Measurements from ENCODE around the gene PDE9A.
A peak's percentile ranks its signal among the peaks of the same experiment; 100 is the strongest.

The PDE9A gene

GRCh38 chr21:42619841-42620240 is 33.6 kb upstream of the PDE9A start:
- Mint-ChIP-seq H3K4me3 (no peak overlapping the region), H3K4me1 (peaks cover 59% of the 10 kb centered on the region), H3K27me3 (ENCODE audit: low read depth, poor library complexity) (peaks cover 16% of the 10 kb centered on the region), H3K27ac (no peak overlapping the region), H3K9me3 (peaks cover 4% of the 10 kb centered on the region), H3K36me3 (ENCODE audit: low read depth) (no peaks in the 10 kb centered on the region)
- TF ChIP-seq CTCF (IDR thresholded peaks at IDR 0.05), result no peak
- DNase-seq, result no peak

GRCh38 chr21:42621166-42621818 is 32.1 kb upstream of the PDE9A start:
- peaks cover 68% of the 10 kb centered on the region for H3K4me1 Mint-ChIP-seq
- peaks cover 4% of the 10 kb centered on the region for H3K9me3 Mint-ChIP-seq
- peak overlapping the region; percentile 88 for H3K27ac Mint-ChIP-seq
- DNase-seq, result no peak
- TF ChIP-seq CTCF (IDR thresholded peaks at IDR 0.05), result no peak
- no peaks in the 10 kb centered on the region for H3K36me3 Mint-ChIP-seq (ENCODE audit: low read depth)
- H3K27me3 Mint-ChIP-seq (ENCODE audit: low read depth, poor library complexity), result peaks cover 16% of the 10 kb centered on the region
- no peak overlapping the region for H3K4me3 Mint-ChIP-seq

GRCh38 chr21:42621819-42622177 is 31.6 kb upstream of the PDE9A start:
- Mint-ChIP-seq H3K4me1 (peaks cover 68% of the 10 kb centered on the region), H3K9me3 (peaks cover 4% of the 10 kb centered on the region), H3K36me3 (ENCODE audit: low read depth) (no peaks in the 10 kb centered on the region), H3K27me3 (ENCODE audit: low read depth, poor library complexity) (peaks cover 16% of the 10 kb centered on the region), H3K4me3 (peak overlapping the region; percentile 39), H3K27ac (peak overlapping the region; percentile 88)
- DNase-seq, result peak; percentile 32
- no peak for TF ChIP-seq CTCF (IDR thresholded peaks at IDR 0.05)

DNA sequence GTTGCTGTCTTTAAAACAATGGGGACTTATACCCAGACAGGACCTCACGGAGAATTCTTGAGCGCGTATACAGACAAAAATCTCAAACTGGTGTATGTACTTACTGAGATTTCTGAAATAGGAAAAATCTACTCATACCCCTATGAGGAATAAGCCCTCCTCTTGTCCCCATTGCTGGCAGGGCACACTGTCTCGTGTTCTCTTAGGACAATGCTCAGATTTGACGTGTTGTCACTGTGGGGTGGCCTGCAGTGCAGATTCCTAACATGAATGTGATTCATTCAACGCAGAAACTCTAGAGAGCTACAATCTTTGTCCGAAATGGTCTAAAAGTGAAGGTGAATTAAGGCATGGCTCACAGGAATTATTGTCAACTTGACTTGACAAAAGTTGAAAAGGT is 31.1 kb upstream of the PDE9A start:
- Mint-ChIP-seq H3K36me3 (ENCODE audit: low read depth) (no peaks in the 10 kb centered on the region), H3K27ac (peak overlapping the region; percentile 88), H3K4me3 (peak overlapping the region; percentile 39), H3K27me3 (ENCODE audit: low read depth, poor library complexity) (peaks cover 16% of the 10 kb centered on the region), H3K9me3 (peaks cover 4% of the 10 kb centered on the region), H3K4me1 (peaks cover 68% of the 10 kb centered on the region)
- no peak for TF ChIP-seq CTCF (IDR thresholded peaks at IDR 0.05)
- no peak for DNase-seq

DNA sequence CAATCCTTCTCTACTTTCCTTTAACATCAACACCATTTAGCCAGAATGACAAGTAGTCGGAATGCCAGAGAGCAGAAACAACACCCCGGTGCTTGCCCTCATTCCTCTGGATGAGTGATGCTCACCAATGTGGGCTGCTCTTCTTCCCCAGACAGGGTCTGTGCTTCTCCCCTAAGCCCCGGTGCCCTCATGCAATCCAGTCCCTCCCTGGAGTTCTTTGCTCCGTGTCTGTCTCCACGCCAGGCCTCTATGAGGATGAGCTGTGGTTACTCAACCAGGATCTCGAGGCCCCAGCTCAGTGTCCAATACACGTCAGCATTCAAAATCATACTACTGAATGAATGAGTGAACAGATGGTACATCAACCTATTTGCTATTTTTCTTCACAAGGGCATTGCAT is 29.7 kb upstream of the PDE9A start:
- peaks cover 4% of the 10 kb centered on the region for H3K9me3 Mint-ChIP-seq
- no peak for TF ChIP-seq CTCF (IDR thresholded peaks at IDR 0.05)
- no peaks in the 10 kb centered on the region for H3K36me3 Mint-ChIP-seq (ENCODE audit: low read depth)
- H3K4me3 Mint-ChIP-seq, result no peak overlapping the region
- no peak for DNase-seq
- peak overlapping the region; percentile 78 for H3K27ac Mint-ChIP-seq
- peaks cover 13% of the 10 kb centered on the region for H3K27me3 Mint-ChIP-seq (ENCODE audit: low read depth, poor library complexity)
- peaks cover 57% of the 10 kb centered on the region for H3K4me1 Mint-ChIP-seq

GRCh38 chr21:42624095-42624790 is 29.2 kb upstream of the PDE9A start:
- TF ChIP-seq CTCF (IDR thresholded peaks at IDR 0.05), result no peak
- H3K9me3 Mint-ChIP-seq, result peaks cover 4% of the 10 kb centered on the region
- peaks cover 53% of the 10 kb centered on the region for H3K4me1 Mint-ChIP-seq
- H3K27ac Mint-ChIP-seq, result peak overlapping the region; percentile 78
- H3K27me3 Mint-ChIP-seq (ENCODE audit: low read depth, poor library complexity), result peaks cover 10% of the 10 kb centered on the region
- H3K4me3 Mint-ChIP-seq, result no peak overlapping the region
- H3K36me3 Mint-ChIP-seq (ENCODE audit: low read depth), result no peaks in the 10 kb centered on the region
- DNase-seq, result no peak

Data from nephron progenitor cell (in vitro differentiated cells).